Measurements from ENCODE around the gene PLAAT5. TPM values are rescaled to one million over a fixed set of nuclear protein-coding genes. Genes with fewer than 3 reads are reported as not detected.

Gene PLAAT5
- total and polyA plus RNA-seq, 2 donors (not counting 3 experiments of a cell fraction or from before 2014, with no cell fraction given): not detected

DNA sequence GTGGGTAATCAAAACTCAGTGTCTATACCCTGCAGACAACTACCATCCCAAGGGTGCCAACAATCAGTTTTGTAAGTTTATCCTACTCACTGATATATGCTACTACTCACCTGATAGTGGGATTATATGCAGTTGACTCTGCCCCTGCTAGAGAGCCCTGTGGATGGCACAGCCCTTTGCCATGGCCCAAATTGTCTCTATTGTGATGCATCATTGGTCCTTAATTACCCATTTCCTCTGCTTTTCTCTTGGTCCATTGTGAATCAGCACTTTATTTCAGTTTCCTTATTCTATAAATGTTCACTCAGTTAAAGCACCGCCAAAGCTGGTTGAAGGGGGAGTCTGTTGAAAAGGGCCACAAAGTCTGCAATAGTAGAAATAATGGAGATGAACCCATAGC, 42.3 kb downstream of the PLAAT5 start:
- no peak for DNase-seq (ENCODE audit: low read depth, low spot score)
- no peak overlapping the region for H2AFZ ChIP-seq (ENCODE audit: low read depth, low read length)
- CTCF ChIA-PET: no interaction called here
- POLR2A ChIA-PET: no interaction called here
- no peak overlapping the region for H3K4me2 ChIP-seq (ENCODE audit: insufficient read depth, low read length)
- no peak overlapping the region for H3K9ac ChIP-seq (replicated peaks; ENCODE audit: extremely low read depth, insufficient read depth, low read length)
- H3K36me3 ChIP-seq (ENCODE audit: control insufficient read depth in 2 of 2, extremely low read depth in 1 of 2, insufficient read depth in 2 of 2, low read length in 2 of 2): no peaks in the 10 kb centered on the region
- FAIRE-seq: no peak
- no peak overlapping the region for H3K27ac ChIP-seq (ENCODE audit: insufficient read depth, low read depth, low read length)
- BruUV-seq (replicated peaks): no TSS peak
- TF ChIP-seq FOS (IDR thresholded peaks at IDR 0.05; ENCODE audit: borderline replicate concordance, insufficient read depth, low read length) (no peak), GATA2 (IDR thresholded peaks at IDR 0.05; ENCODE audit: insufficient read depth, insufficient read length, low read depth, low read length) (no peak), POLR2AphosphoS5 (IDR thresholded peaks at IDR 0.05; ENCODE audit: insufficient read depth, low read depth, low read length) (no peak), MYC (IDR thresholded peaks at IDR 0.05; ENCODE audit: low read depth, low read length) (no peak), POLR2A (IDR thresholded peaks at IDR 0.05; ENCODE audit: low read depth, low read length) (no peak), EZH2 (IDR thresholded peaks at IDR 0.05; ENCODE audit: borderline replicate concordance, low read depth, low read length, severe bottlenecking) (no peak), JUN (IDR thresholded peaks at IDR 0.05; ENCODE audit: borderline replicate concordance, insufficient read depth, insufficient read length, low read depth) (no peak)
- TF ChIP-seq, protein P1, sequence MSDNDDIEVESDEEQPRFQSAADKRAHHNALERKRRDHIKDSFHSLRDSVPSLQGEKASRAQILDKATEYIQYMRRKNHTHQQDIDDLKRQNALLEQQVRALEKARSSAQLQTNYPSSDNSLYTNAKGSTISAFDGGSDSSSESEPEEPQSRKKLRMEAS (IDR thresholded peaks at IDR 0.05; ENCODE audit: insufficient read depth, insufficient read length): no peak
- TF ChIP-seq, protein P2, sequence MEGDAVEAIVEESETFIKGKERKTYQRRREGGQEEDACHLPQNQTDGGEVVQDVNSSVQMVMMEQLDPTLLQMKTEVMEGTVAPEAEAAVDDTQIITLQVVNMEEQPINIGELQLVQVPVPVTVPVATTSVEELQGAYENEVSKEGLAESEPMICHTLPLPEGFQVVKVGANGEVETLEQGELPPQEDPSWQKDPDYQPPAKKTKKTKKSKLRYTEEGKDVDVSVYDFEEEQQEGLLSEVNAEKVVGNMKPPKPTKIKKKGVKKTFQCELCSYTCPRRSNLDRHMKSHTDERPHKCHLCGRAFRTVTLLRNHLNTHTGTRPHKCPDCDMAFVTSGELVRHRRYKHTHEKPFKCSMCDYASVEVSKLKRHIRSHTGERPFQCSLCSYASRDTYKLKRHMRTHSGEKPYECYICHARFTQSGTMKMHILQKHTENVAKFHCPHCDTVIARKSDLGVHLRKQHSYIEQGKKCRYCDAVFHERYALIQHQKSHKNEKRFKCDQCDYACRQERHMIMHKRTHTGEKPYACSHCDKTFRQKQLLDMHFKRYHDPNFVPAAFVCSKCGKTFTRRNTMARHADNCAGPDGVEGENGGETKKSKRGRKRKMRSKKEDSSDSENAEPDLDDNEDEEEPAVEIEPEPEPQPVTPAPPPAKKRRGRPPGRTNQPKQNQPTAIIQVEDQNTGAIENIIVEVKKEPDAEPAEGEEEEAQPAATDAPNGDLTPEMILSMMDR (IDR thresholded peaks at IDR 0.05; ENCODE audit: extremely low read depth in 1 of 2, insufficient read depth in 1 of 2, low read depth in 1 of 2, low read length in 2 of 2): no peak
- no peaks in the 10 kb centered on the region for H3K4me1 ChIP-seq (ENCODE audit: control insufficient read depth, extremely low read depth, insufficient read depth, low read length)
- peaks cover 3 to 5% of the 10 kb centered on the region in 2 experiments for H3K27me3 ChIP-seq (ENCODE audit: control insufficient read depth in 2 of 2, insufficient read depth in 2 of 2, low read length in 2 of 2)
- intact Hi-C loops (cut with micrococcal nuclease) (no loop called here), dilution Hi-C loops (cut with MboI; ENCODE audit: extremely low pct_ligation_motif_present, low sequenced_read_pairs) (no loop called here)
- H3K9me3 ChIP-seq (replicated peaks; ENCODE audit: control insufficient read depth, insufficient read depth, low read length): no peaks in the 10 kb centered on the region
- no peak overlapping the region for H3K4me3 ChIP-seq (replicated peaks in 1 of 3; ENCODE audit: insufficient read depth in 1 of 3, low read depth in 1 of 3, low read length in 3 of 3)
- no peaks in the 10 kb centered on the region for H3K79me2 ChIP-seq (ENCODE audit: control insufficient read depth, insufficient read depth, low read length)
- no peaks in the 10 kb centered on the region for H4K20me1 ChIP-seq (replicated peaks; ENCODE audit: control insufficient read depth, extremely low read depth, insufficient read depth, low read length)
- H3K9me1 ChIP-seq (replicated peaks; ENCODE audit: control insufficient read depth, extremely low read depth, insufficient read depth, low read length): no peaks in the 10 kb centered on the region
